Ammon's horn (tissue), 1 donor: ENCODE data around the gene LZTR1.

ENCODE experiments used
- DNase-seq: peaks from one replicate; pipeline ENCODE4 v3.0.0-alpha.2; 2016; ENCODE audit warnings: low spot score

Gene LZTR1

DNA sequence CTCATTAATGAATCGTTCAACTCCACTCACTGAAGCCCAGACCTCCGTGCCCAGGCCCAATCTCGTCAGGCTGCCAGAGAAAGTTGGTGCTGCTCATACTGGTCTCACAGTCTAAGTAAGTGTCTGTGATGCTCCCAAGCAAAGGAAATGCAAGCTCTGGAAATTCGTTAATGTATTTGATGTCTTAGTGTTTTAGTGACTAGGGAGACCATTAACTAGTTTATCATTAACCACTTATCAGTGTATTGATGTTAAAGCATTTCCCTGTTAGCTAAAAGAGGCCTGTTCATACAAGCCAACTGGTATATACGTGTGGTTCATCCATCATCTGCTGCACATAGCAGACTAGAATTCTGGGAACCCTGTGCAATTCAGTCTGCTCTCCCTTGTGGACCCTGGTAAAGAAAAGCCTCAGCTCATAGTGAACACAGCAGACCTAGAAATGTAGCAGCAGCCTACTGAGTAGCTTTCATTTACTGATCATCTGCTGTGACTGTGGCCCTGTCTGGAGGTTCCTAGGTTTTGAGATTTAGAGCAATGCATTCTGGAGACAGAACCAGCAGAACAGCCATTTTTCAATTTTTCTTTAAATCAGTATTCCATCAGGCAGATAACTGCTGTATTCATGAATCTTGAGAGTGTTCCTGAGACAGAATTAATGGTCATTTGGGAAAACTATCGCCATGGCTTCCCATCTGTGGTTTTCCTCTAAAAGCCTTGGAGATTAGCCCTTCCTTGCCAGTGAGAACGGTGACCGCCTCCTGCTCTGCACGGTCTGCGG, 30.8 kb upstream of the LZTR1 start:
- no peak for DNase-seq

DNA sequence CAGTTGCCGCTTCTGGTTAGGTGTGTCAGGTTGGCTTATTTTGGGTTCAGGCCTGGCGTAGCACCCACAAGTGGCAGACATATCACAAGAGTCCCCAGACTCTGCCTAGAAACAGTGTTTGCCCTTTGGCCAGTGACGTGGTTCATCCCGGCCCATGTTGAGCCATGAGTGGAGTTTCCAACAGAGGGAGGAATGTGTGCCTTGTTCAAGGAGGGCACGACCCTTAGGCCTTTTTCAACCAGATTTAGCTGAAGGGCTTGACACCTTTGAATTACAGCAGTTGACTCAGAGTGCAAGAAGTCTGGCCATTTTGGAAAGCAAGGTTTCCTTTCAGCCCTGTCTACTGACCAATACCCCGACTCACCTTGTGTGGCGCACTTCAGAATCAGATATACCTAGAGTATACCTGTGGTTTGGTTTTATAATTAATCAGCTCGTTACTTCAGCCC, 30.1 kb upstream of the LZTR1 start:
- DNase-seq, result no peak

DNA sequence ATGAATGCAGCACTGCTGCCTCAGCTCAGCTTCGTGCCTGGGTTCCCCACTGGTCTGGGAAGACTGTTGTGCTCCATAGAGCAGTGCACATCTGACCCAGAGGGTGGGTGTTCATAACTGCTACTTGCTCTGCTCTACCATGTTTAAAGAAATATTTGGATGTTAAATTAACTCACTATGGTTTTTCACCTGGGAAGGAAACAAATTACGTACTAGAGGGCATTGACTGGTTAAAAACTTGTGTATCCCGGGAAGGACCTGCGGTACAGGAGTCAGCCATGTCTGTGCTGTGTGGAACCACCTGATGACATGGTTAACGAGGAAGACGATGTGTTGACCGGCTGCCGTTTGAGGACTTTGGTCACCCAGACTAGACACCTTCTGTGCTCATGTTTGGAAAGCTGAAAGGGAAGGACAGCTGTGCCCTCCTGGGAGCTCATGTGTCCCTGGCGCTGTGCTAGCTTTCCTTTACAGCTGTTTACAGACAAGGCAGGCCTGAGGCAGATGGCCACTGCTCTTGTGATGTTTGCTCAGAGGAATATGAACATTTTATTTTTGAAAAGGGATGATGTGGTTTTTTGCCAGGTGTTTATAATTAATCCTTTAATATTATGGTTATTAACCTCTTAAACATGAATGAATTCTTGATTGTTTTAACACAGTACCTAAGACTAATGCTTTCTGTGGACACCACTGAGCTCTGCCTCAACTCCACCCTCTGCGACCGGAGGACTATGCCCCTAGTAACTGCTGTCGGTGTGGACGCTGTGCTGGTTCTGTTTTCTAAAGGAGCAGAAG, 29.4 kb upstream of the LZTR1 start:
- no peak for DNase-seq

DNA sequence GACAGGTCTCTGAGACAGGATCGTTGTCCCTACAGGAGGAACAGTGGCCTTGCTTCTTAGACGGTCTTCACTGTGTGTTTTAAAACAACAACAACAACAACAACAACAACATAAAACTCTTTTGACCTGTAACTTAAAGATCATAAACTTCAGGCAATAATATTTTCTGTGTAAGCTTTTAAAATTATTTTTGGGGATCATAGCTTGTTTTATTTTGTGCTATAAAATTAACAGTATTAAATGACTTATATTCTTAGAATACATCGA, 28.8 kb upstream of the LZTR1 start:
- no peak for DNase-seq

DNA sequence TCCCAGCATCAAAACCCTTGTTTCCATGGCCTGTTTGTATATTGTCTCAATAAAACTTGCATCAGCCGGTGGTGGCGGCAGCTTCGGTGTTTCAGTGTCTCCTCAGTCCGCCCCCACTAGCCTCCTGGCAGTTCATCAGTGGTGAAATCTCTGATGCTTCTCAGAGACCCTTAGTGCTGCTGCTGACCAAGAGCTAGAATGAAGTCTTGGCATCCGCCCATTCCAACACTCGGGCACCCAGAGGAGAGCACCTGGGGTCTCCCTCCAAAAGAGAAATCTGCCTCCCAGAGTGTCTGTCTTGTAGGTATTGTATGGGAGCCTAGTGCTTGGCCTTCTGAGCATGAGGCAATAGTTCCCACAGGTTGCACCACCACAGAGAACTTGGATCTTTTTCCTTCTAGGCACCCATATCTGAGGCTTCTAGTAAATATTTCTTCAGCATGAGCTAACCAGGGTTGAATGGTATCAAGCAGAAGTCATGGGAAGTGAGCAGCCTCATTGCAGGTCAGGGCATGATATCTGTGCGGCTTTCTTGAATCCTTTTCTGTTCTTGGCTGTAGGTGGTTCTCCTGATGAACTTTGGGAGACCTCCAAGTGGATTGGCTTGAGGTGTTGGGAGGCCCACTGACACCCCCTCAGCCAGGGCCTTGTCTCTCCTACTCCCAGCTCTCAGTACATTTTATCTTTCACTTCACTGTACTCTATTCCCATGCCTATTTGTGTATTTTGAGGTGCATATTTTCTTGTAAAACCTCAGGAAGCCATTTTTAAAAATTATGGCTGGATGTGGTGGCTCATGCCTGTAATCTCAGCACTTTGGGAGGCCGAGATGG, 28.2 kb upstream of the LZTR1 start:
- DNase-seq, result no peak

DNA sequence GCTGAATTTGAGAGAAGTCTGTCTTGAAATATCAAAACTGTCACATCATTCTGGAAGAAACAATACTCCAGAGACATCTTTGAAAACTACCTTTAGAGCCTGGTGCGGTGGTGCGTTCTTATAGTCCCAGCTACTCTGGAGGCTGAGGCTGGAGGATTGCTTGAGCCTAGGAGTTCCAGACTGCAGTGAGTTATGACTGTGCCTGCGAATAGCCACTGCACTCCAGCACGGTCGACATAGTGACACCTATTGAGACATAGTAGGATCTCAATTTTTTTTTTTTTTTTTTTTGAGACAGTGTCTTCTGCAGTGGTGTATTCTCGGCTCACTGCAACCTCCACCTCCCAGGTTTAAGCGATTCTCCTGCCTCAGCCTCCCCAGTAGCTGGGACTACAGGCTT, 26.5 kb upstream of the LZTR1 start:
- no peak for DNase-seq

DNA sequence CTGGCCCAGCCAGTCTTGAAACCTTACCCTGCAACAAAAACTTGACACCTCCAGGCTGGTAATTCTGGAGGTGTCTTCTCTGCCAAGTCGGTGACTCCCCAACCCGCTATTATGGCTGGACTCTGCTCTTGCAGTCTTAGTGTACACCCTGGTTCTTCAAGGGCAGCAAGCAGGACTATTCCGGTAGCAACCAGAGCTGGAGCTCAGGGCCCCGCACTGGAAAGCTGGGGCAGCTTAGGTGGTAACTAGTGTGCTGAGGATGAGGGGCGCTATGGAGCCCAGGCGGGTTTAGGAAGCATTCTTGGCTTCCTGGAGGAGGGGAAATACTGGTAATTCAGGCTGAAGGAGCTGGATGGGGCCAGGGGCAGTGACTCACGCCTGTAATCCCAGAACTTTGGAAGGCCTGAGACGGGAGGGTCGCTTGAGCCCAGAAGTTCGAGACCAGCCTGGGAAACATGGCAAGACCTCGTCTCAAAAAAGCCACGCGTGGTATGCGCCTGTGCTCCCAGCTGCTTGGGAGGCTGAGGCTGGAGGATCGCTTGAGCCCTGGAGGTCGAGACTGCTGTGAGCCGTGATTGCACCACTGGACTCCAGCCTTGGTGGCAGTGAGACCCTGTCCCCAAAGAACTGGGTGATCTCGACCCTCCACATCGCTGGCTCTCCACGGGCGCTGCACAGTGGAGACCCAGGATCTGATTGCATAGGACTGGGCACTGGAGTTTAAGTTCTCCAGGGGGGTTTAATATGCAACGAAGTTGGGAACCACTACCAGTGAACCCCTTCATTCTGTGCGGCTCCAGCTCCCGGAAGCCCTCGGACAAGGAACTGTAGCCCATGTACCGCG, 25.6 kb upstream of the LZTR1 start:
- DNase-seq, result no peak

DNA sequence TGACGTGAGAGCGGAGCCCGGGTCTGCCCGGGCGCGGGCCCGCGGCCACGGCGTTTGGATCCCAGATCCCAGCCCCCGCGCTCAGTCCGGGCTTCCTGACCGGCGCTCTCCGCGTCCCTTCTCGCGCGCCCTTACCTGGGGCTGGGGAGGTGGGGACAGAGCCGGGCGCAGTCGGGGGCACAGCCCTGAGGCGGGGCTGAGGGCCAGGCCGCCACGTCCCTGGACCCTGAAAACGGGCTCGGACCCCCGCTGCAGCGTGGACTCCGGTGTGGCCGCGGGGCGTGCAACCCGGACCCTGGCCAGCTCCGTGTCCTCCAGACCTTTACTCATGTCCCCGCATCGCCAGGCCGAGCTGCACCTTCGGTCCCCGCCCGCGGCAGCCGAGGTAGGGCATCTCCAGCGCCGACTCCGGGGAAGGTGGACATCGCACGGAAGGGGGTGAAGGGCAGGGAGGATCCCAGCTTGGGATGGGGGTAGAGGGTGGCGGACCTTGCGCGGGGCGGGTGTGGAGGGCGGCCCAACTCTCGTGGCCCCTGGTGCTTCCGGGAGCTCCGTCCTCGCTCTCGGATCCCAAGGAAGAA, 24.9 kb upstream of the LZTR1 start:
- no peak for DNase-seq

DNA sequence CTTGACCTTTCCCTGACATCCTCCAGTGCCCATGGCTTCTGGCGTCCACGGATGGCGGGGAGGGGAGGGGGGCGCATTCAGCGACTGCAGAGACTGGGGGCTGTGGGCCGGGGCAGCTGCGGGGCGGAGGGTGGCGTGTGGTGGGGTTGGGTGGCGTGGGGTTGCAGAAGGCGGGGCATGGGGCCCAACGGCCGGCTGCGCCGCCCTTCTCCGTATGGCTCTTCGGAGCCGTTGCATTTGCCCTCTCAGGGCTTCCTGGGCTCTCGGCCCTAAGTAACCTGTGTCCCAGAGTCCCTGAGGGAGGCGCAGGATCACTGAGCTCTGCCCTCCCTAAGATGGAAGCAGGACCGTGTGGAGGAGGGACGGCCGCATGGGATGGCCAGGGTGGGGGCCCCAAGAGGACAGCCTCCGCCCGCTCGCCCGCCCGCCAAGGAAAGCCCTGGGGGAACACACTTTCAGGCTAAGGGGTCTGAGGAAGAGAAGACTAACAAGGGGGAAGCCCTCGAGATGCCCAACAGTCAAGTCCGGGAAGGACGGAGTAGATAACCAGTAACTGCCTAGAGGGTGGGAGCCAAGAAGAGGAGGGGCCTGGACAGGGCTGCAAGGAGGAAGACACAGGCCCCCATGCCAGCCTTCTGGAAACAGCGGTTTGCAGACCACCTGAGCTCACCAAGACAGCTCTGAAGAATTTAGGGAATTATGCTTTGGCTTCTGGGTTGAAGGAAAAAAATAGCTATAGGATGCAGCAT, 24.2 kb upstream of the LZTR1 start:
- no peak for DNase-seq

DNA sequence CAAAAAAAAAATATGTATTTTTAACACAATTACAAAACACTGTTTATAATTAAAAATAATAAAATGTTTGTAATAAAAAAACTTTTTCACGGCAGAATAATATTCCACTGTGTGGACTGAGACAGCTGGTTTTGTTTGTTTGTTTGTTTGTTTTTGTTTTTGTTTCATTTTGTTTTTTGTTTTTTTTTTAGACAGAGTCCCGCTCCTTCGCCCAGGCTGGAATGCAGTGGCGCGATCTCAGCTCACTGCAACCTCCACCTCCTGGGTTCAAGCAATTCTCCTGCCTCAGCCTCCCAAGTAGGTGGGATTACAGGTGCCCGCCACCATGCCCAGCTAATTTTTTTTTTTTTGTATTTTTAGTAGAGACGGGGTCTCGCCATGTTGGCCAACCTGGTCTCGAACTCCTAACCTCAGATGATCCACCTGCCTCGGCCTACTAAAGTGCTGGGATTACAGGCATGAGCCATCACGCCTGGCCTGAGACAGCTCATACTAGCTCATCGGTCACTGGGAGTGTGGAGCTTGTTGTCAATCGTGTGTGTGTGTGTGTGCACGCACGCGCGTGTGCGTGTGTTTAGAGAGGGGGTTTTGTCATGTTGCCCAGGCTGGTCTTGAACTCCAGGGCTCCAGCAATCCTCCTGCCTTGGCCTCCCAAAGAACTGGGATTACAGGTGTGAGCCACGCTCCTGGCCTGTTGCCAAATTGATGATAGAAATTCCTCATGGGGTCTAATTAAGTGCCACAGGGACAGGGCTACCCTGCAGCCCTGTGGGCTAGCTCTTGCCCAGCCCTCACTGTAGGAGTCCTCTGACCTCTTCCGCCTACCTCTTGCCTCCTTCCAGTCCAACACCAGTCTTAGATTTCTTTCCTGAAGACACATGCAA, 22.3 kb upstream of the LZTR1 start:
- no peak for DNase-seq

DNA sequence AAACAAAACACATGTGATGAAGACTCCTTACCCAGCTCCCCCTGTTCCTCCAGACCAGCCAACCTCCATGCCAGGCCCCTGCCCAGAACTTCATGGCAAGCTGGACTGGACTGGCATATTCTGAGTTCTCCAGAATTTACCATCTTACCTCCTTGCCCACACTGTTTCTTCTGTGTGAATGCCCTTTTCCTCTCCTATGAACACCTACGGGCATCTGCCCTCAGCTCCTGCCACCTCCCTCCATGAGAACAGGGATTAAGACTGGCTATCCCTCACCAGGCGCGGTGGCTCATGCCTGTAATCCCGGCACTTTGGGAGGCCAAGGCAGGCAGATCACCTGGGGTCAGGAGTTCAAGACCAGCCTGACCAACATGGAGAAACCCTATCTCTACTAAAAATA, 21.5 kb upstream of the LZTR1 start:
- DNase-seq, result no peak

DNA sequence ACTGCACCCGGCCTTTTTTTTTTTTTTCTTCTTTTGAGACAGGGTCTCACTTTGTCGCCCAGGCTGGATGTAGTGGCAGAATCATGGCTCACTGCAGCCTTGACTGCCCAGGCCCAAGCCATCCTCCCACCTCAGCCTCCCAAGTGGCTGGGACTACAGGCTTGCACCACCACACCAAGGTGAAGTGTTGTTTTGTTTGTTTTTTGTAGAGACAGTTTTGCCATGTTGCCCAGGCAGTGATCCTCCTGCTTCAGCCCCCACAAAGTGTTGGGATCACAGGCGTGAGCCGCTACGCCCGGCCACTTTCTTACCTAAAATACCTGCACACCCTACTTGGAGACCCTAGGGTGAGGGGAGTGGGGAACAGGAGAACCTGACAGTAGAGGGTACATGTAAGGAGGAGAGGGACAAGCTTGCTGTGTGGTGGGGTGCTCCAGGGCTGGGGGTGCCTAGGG, 19.6 kb upstream of the LZTR1 start:
- no peak for DNase-seq

DNA sequence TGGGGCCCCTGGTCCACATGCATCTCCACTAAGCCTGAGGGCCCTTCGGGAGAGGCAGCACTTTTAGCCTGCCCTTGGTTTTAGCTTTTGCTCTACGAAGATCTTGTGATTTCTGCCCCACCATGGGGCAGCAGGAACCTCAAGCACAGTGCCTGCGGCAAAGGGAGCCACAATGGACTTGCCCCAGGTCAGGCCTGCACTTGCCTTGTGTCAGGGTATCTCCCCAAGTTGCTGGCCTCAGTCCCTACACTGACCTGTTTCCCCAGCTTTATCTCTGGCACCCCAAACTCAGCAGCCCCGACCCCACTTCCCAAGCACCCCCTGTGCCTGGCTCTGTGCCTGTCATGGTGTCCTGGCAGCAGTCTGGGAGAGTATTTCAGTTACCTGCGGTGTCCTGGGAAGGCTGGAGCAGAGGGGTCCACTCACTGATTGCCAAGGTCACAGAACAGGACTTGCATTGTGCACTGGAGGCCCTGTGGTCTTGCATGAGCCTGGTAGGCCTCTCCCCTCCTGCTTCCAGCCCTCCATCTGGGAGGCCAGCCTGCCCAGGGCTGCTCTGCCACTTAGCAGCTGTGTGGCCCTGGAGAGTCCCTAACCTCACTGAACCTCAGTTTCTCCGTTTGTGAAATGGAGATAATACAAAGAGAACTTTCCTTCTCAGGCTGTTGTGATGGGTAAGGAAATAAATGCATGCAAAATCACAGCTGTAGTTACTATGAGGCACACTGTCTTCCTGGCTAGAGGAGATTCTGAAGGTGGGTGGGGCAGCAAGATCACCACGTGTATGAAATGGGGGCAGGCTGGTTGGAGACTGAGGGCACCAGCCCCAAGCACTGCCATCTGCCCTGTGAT, 18.7 kb upstream of the LZTR1 start:
- DNase-seq, result no peak

DNA sequence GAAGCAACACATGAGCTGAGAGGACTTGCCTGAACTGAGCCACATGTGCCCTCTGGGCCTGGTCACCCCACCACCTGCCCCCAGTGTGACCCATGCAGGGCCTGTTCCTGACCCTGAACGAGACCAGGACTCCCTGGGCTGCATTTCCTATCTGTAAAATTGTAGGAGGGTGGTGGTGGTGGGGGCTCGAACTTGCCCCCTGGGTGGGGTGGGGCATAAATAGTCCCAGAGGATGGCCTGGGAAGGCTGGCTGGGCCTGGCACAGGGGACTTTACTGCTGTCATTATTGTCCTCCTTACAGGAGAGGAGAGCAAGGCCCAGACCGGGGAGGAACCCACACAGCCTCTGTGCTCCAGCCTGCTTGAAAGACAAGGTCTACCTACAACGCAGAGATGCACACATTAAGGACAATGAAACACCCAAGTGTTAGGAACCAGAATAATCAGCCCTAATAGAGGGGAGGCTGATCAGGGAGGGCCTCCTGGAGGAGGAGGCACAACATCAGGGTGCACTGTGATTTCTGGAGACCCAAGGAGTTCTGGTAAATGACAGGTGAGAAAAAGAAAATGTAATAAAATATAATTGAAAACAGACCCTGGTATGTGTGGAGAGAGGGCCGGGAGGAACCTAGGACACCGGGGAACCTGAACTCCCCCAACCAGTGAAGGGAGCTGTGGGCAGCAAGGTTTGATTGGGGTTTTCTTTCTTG, 17.9 kb upstream of the LZTR1 start:
- DNase-seq, result no peak

DNA sequence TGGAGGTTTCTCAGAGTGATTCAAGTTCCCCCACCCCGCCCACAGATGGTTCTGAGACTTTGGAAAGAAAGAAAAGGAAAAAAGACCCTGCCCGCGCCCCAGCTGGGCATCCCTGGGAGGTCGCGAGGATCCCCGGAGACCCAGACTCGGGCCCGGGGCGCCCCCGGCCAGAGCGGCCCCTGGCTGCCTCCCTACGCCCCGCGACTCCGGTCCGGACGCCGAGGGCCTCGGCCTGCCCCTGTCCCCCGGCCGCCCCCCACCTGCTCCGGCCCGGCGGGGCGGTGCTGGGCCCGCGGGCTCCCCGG, 17.3 kb upstream of the LZTR1 start:
- no peak for DNase-seq

DNA sequence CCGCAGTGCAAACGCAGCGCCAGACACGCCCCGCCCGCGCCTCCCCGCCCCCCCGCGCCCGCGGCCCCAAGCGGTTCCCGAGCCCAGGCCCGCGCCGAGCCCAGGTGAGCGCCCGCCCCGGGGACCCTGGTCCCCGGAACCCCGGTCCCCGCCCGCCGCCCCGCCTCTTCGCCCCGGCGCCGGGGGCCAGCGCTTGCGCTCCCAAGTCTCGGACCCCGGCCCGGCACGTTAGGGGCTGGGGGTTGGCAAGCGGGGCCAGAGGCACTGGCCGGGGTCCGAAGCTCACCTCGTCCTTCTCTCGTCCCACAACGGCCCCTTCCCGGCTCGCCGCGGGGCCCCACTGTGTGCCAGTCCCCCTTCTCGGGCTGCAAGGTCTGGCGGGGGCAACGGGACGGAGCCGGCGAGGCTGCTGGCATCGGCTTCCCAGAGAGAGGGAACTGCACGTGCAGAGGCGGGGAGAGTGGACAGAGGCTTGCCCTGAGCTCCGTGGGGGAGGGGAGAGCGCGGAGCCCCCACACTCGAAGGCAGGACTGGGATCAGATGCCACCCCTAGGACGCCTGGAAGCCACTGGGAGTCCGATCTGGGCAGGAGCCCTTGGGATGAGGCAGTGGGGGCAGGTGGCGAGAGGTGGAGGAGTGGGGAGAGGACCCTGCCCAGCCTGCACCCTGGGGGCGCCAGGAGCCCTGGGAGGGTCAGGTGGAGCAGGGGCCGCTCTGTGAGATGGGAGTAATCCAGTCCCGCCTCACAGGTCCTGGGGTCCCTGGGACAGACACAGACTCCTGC, 16.8 kb upstream of the LZTR1 start:
- no peak for DNase-seq
